Activated CD8-positive, alpha-beta memory T cell treated with anti-CD3 and anti-CD28 coated beads, Interleukin-2, amount 50 U/mL, for 48 hours (primary cell): ENCODE data around the gene FBXO4.
"Not testable (repeated sequence)": the region's sequence is repeated elsewhere in the genome, so short reads cannot be mapped to it uniquely, and the experiment has no call there.

Experiments
- DNase-seq: peaks from one replicate; pipeline ENCODE4 v3.0.0-alpha.2; 2020

The FBXO4 gene

GRCh38 chr5:41924526-41924871 is 582 bp upstream of the FBXO4 start:
- DNase-seq = no peak

GRCh38 chr5:41925555-41925951 is 472 bp downstream of the FBXO4 start:
- peak; percentile 73 for DNase-seq

- DNase-seq = no peak
These were observed 2.5 kb downstream of the FBXO4 start for GRCh38 chr5:41927604-41928003.

- no peak for DNase-seq
These were observed 4.0 kb downstream of the FBXO4 start for GRCh38 chr5:41929035-41929434.

GRCh38 chr5:41932770-41933169 is 7.7 kb downstream of the FBXO4 start:
- DNase-seq = no peak

GRCh38 chr5:41935544-41935943 is 10.5 kb downstream of the FBXO4 start:
- DNase-seq = no peak

- DNase-seq = no peak
These were observed 15.6 kb downstream of the FBXO4 start for GRCh38 chr5:41940641-41941040.

- not testable (repeated sequence) for DNase-seq
These were observed 20.4 kb downstream of the FBXO4 start for GRCh38 chr5:41945332-41945955.

- DNase-seq = no peak
These were observed 26.1 kb downstream of the FBXO4 start for GRCh38 chr5:41951224-41951623.

- DNase-seq = no peak
These were observed 29.2 kb downstream of the FBXO4 start for GRCh38 chr5:41954286-41954685.

GRCh38 chr5:41955432-41956024 is 30.4 kb downstream of the FBXO4 start:
- DNase-seq = no peak

- DNase-seq = no peak
These were observed 31.9 kb downstream of the FBXO4 start for GRCh38 chr5:41956943-41957342.

GRCh38 chr5:41960481-41960880 is 35.4 kb downstream of the FBXO4 start:
- DNase-seq = no peak

- no peak for DNase-seq
These were observed 36.7 kb downstream of the FBXO4 start for GRCh38 chr5:41961736-41962135.

GRCh38 chr5:41962491-41962890 is 37.4 kb downstream of the FBXO4 start:
- DNase-seq = no peak

GRCh38 chr5:41966401-41967105 is 41.5 kb downstream of the FBXO4 start:
- no peak for DNase-seq

- no peak for DNase-seq
These were observed 42.3 kb downstream of the FBXO4 start for GRCh38 chr5:41967401-41967800.

GRCh38 chr5:41968153-41968723 is 43.2 kb downstream of the FBXO4 start:
- no peak for DNase-seq

- no peak for DNase-seq
These were observed 48.0 kb downstream of the FBXO4 start for GRCh38 chr5:41973087-41973486.

GRCh38 chr5:41973887-41974286 is 48.8 kb downstream of the FBXO4 start:
- no peak for DNase-seq

- no peak for DNase-seq
These were observed 53.6 kb downstream of the FBXO4 start for GRCh38 chr5:41978676-41979075.

- DNase-seq = no peak
These were observed 55.3 kb downstream of the FBXO4 start for GRCh38 chr5:41980396-41980795.

- no peak for DNase-seq
These were observed 55.8 kb downstream of the FBXO4 start for GRCh38 chr5:41980870-41981269.

GRCh38 chr5:41982858-41983257 is 57.8 kb downstream of the FBXO4 start:
- not testable (repeated sequence) for DNase-seq
